HG03108 (cell line): ENCODE results near the gene POLR3H.
"Not testable (repeated sequence)": the region's sequence is repeated elsewhere in the genome, so short reads cannot be mapped to it uniquely, and the experiment has no call there.

Experiments
- ATAC-seq: cut with Tn5 transposase; IDR thresholded peaks from one replicate; pipeline ENCODE4 v1.9.1; 2021; ENCODE audit warnings: moderate library complexity; ENCODE audit not compliant: unreplicated experiment

POLR3H gene

GRCh38 chr22:41565403-41566054 is 21.3 kb upstream of the POLR3H start:
- no peak for ATAC-seq

GRCh38 chr22:41564563-41564962 is 20.3 kb upstream of the POLR3H start:
- ATAC-seq: no peak

- ATAC-seq: no peak
Observed at GRCh38 chr22:41563051-41563711, 18.9 kb upstream of the POLR3H start.

DNA sequence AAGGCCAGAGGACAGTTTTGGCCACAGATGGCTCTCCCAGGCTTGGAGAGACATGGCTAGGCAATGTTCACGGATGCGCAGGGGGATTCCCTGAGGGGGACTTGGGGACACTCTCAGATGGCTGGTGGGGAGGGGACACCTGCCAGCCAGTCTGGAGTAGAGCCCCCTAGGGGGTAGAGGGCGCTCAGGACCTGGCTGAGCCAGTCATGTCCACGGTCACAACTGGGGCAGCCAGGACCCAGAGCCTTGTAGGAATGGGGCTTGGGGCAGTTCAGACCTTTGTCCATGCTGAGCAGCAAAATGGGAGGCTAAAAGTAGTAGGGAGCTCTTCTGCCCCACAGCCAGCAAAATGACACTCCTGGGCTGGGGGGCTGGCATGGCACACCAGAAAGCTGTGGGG is 18.2 kb upstream of the POLR3H start:
- ATAC-seq: no peak

DNA sequence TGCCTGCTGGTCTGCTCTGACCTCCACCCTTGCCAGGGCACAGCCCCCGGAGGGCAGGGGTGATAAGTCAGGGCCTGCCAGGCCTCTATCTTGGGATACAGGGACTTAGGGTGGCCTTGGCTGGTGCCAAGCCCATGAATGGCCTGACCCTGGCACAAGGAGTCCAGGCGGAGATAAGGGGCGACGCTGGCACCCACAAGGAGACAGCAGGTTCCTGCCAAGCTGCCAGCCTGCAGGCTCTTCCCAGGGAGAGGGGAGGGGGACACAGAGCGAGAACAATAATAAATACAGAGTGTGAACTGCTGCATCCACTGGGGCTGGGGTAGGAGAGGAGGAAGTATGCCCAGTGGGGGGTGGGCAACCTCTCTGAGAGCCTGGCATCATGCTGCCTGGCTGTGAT is 17.5 kb upstream of the POLR3H start:
- no peak for ATAC-seq

- ATAC-seq: no peak
Observed at GRCh38 chr22:41561335-41561734, 17.1 kb upstream of the POLR3H start.

GRCh38 chr22:41560095-41560471 is 15.8 kb upstream of the POLR3H start:
- no peak for ATAC-seq

GRCh38 chr22:41558241-41558630 is 14.0 kb upstream of the POLR3H start:
- not testable (repeated sequence) for ATAC-seq

GRCh38 chr22:41557401-41558240 is 13.4 kb upstream of the POLR3H start:
- ATAC-seq: no peak

DNA sequence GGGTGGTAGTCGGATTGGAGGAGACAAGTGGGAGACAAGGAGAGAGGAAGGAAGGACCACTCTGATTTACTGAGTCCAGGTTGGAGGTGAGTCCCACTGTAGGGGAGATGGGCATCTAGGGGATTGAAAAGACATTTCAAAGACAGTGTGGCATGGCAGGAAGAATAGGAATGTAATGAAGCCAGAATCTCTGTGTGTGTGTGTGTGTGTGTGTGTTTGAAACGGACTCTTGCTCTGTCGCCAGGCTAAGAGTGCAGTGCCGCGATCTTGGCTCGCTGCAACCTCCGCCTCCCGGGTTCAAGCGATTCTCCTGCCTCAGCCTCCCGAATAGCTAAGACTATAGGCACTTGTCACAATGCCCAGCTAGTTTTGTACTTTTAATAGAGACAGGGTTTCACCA is 12.3 kb upstream of the POLR3H start:
- ATAC-seq: no peak

DNA sequence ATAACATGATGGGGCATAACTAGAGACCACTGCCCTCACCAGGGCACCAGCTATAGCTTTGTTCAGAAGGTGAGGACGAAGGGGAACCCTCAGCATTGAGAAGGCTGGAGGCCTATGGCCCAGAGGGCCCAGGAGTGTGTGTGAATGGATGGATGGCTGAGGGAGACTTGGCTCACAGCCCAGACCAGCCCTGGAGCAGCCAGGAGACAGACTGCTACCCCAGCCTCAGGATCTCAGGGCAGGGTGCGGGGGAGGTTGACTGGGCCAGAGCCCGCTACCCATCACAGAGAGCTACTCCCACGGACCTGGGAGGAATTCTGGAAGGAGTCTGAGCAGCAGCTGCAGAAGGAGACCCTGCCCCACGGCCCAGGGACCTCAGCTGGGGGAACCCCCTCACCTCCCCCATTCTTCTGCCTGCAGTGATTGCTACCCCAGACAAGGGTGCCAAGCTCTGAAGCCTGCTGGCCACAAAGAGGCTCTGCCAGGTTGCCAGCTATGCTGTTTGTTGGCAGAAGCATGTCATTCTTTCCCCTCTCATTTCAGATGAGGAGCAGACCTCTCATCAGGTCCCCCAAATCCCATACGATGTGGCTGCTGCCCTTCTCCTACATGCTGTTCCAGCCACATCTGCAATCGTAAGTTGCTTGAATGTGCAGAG is 11.2 kb upstream of the POLR3H start:
- no peak for ATAC-seq

DNA sequence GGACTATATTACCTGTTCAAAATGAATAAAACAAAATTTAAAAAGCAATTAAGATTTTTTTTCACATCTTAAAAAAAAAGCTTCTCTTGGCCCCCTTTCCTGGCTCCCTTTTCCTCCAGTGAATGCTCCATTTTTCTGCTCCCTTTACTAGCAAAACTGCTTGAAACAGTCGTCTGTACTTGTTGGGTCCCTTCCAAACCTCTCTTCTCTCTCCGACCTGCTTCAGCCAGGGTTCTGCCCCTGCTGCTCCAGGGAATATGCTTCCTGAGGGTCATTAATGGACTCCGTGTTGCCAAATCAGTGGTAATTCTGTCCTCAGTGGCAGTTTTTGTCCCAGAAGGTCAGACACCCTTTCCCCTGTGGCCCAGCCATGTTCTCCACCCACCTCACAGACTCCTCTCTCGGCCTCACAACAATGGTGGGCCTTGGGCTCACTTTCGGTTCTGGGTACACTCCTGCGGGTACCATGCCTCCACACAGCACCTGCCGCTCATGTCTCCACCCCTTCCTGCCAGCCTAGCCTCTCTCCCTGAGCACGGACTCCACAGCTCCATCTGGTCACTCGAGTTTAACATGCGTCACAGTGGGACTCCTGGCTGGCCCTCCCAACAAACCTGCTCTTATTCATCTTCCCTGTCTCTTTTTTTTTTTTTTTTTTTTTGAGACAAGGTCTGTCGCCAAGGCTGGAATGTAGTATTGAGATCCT is 7.8 kb upstream of the POLR3H start:
- no peak for ATAC-seq

GRCh38 chr22:41550952-41551491 is 6.8 kb upstream of the POLR3H start:
- no peak for ATAC-seq

DNA sequence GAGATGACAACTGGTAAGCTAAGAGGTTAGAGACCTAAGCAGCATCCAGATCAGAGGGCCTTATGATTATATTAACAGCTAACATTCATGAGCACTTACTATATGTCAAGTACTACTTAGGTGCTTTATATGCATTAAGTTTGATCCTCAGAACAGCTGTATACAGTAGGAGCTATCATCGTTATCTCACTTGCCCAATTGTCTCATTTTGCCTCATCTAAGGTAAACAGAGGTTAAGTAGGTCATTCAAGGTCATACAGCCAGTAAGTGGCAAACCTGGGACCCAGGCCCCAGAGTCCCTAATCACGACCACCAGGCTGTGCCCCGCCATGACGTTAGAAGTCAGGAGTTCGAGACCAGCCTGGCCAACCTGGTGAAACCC is 4.6 kb upstream of the POLR3H start:
- ATAC-seq: no peak

DNA sequence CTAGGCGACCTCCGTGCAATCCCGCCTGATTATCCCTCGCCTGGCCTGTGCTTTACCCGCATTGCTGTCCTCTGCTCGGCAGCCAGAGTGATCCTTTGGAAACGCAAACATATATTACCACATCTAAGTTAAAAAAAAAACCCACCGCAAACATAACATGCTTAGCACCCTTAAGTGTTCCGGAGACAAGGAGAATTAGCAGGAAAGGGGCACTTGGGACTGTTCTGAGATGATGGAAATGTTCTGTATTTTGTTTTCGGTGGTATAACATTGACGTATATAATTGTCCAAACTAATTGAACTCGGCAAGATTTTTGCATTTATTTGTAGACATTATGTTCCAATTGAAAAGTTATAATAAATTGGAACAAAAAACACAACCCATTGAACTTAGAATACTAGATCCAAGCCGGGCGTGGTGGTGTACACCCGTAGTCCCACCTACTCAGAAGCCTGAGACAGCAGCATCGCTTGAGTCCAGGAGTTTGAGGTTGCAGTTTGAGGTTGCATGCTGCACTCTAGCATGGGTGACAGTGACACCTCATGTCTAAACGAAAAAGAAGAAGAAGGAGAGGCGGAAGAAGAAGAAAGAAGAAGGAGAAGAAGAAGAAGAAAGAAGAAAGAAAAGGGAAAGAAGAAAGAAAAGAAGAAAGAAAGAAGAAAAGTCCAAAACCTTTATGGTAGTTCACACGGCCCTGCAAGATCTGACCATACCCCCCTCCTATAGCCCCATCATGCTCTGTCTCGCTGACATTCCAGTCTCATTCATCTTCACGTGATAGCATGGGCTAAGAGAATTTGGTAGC is 604 bp upstream of the POLR3H start:
- ATAC-seq: no peak

- no peak for ATAC-seq
Observed at GRCh38 chr22:41542224-41542623, 2.0 kb downstream of the POLR3H start.

DNA sequence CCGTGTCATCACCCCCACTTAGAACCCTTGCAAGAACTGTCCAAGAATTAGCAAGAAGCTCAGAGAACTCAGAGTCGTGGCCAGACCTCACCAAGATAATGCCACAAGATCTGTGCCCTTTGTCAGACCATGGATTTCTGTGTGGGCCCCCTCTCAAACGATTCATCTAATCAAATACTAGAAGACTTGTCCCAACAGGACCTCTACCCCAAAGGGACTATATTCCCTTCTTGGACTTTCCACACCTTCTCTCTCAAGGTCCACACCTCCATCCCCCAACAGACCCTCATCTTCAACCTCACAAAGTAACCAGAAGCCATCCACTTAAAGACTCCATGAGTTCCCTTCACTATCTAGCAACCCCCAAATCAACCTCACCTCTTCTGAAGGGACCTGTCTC is 2.8 kb downstream of the POLR3H start:
- ATAC-seq: no peak

GRCh38 chr22:41540365-41540764 is 3.9 kb downstream of the POLR3H start:
- no peak for ATAC-seq

- no peak for ATAC-seq
Observed at GRCh38 chr22:41540006-41540315, 4.3 kb downstream of the POLR3H start.
